NT2/D1 (cell line): ENCODE results near the gene STAG1.

ENCODE experiments used
- YY1 ChIP-seq: IDR thresholded peaks from 2 replicates; pipeline ENCODE4 v1.6.1; 2011; ENCODE audit not compliant: insufficient read length, insufficient read depth
- ZNF274 ChIP-seq: IDR thresholded peaks from 2 replicates; pipeline ENCODE4 v1.6.1; 2011; ENCODE audit warnings: mild to moderate bottlenecking, low read depth, low read length

- TF ChIP-seq YY1 (no peak), ZNF274 (no peak)
Measured at GRCh38 chr3:136788154-136788553, 36.0 kb upstream of the STAG1 start.
